GM12872 (cell line): Measurements from ENCODE around the gene TANGO6.

Source experiments
- TF ChIP-seq, protein P1 (sequence below): IDR thresholded peaks from 3 replicates; pipeline ENCODE4 v1.5.1; 2011; ENCODE audit warnings: low read depth, mild to moderate bottlenecking, low read length, moderate library complexity; ENCODE audit not compliant: insufficient read depth

The TANGO6 gene

DNA sequence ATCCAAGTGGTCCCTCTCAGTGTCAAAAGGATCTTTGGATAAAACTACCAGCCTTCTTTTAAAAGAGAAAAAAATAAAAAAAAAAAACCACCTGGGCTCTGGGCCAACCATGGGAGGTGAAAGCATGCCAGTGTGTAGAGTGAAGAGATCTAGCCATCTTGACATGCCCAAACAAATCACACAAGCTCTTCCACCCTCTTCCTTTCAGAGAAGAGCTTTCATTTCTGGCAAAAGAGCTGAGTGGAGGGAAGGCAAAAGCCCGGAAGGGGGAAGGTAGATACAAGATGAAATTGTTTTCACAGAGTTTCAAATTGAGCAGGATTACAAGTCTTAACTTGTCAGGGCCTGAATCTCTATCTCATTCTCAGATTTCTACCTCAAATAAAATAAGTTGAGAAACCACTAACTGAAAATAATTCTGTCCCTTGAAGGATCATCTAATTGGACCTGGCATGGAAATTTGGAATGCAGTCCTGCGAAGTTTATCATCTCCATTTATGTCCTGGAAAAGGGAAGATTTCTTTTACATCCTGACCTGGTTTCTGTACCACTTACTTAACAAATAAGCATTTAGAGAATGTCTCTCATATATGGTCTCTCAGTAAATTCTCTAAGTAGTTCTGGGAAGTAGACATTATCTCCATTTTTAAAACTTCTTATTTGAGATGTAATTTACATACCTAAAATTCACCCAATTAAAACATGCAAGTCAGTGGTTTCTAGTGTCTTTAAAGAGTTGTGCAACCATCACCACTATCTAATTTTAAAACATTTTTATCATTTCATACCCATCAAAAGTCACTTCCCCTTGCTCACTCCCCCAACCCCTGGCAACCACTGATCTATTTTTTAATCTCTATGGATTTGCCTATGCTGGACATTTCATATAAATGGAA is 93.7 kb downstream of the TANGO6 start:
- TF ChIP-seq, protein P1, sequence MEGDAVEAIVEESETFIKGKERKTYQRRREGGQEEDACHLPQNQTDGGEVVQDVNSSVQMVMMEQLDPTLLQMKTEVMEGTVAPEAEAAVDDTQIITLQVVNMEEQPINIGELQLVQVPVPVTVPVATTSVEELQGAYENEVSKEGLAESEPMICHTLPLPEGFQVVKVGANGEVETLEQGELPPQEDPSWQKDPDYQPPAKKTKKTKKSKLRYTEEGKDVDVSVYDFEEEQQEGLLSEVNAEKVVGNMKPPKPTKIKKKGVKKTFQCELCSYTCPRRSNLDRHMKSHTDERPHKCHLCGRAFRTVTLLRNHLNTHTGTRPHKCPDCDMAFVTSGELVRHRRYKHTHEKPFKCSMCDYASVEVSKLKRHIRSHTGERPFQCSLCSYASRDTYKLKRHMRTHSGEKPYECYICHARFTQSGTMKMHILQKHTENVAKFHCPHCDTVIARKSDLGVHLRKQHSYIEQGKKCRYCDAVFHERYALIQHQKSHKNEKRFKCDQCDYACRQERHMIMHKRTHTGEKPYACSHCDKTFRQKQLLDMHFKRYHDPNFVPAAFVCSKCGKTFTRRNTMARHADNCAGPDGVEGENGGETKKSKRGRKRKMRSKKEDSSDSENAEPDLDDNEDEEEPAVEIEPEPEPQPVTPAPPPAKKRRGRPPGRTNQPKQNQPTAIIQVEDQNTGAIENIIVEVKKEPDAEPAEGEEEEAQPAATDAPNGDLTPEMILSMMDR, result no peak

DNA sequence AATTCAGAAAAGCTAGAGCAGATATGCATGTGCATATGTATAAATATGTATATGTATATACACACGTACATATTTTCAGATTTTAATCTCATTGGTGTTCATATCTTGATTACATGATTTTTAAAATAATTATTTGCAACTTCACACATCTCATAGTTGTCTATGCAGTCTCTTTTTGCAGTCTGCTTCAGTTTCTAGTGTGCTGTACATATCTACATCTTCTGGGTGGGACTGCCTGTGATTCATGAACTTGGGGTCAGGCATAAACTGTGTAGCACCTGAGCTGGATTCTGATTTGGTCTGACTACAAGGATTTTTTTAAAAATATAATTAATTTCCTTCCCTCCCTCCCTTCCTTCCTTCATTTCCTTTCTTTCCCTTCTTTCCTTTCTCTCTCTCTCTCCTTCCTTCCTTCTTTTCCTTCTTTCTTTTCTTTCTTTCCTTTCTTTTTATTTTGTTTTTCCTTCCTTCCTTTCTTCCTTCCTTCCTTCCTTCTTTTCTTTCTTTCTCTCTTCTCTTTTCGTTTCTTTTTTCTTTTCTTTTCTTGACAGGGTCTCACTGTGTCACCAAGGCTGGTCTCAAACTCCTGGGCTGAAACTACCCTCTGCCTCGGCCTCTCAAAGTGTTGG is 96.5 kb downstream of the TANGO6 start:
- TF ChIP-seq, protein P1, result no peak

DNA sequence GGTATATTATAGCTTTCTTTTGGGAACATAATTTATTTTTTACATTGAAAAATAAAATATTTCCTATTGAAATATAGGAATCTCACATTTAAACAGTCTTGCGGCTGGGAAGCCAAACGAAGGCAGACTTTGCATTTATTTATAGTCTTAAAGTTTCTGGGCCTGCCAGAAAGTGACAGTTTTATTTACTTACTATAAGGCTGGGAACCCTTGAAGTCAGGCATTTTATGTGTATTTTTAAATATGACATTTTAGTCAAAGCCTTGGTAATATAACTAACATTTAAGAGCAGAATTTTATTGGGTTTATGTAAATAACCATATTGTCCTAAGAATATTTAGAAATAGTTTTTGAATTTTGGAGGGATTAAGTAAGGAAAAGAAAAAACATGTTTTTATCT is 97.5 kb downstream of the TANGO6 start:
- TF ChIP-seq, protein P1, result no peak

DNA sequence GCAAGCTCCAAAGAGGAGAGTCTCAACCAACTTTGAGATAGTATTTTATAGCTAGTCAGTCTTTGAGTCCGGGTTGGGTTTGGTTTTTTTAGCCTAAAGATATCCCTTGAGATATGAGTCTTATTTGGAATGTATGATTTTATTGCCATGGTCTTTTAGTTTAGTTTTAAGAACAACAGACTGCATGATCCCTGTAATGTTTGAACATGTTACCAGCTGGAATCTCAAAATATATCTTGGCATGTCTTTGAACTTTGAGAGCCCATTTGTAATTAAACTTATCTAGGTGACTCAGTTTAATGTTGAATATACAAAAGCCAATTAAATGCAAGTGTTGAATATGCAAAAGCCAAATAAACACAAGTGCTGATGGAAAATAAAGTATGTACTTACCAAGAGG is 100.6 kb downstream of the TANGO6 start:
- TF ChIP-seq, protein P1, result no peak

DNA sequence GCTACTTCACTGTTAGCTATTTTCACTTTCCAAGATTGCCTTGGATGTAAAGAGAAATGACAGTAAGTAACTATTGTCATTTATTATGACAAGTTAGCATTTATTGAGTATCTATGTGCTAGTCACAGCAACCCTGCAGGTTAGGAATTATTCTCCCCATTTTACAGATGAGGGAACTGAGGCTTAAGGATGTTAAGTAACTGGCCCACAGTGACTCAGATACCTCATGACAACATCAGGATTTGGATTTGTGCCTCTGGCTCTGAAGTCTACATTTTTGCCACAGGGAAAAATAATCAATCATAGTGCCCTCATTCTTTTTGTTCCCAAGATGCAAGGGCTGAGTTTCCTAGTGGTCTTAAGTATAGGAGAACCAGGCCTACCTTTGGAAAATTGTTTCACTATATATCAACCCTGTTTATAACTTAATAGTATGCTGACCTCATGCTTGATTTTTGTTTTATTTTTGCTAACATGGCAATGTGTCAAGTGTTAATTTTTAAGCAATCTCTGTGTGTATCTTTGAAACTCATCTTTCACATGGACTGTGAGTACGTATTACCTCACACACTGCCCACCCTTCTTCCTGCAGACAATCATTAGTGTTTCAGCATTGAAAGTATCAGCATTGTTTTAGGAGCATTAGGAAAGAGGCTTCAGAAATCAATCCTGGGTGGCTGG is 105.0 kb downstream of the TANGO6 start:
- TF ChIP-seq, protein P1, result no peak

DNA sequence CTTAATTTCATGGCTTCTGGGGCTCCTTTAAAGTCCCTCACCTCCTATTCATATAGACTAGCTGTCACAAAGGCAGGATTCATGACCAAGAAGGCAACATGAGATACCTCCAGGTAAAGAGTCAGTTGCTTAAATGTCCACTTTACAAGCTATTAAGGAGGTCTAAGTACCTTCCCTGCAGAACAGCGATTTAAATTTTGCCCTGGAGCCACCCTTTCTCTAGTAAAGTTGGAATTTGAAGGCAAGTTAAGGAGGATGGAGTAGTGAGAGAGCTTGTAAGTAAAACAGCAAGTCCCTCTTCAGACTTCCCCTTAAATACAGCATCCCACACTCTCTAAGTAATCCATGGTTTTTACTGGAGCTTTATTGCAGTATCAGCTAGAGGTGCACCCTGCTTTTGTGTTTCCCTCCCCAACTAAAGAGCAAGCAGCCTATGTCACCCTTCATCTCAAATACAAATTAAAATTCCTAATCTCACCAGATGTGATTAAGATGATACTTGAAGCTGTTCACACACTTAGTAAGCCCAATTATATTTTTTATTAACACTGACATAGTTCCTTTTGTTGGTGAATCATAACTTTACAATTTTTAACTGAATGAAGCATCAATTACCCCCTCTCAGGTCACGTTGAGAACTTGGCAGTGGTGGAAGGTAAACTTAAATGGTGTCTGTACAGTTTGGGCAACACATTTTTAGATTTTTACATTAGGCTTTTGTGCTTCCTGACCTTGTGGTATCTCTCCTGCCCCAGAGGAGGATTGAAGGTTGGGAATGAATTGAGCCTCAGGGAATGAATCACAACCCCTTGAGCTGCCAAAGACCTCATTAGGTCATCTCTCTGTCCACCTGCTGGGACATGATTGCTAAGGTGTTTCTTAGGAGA is 108.9 kb downstream of the TANGO6 start:
- TF ChIP-seq, protein P1, result no peak
